Mesenchymal stem cell (in vitro differentiated cells and primary cell): ENCODE results near the gene MAML1. TPM values are rescaled to one million over a fixed set of nuclear protein-coding genes. Genes with fewer than 3 reads are reported as not detected.
"Not testable (repeated sequence)": the region's sequence is repeated elsewhere in the genome, so short reads cannot be mapped to it uniquely, and the experiment has no call there.

ENCODE experiments used
- DNase-seq: peaks from one replicate; pipeline ENCODE4 v3.0.0-alpha.2; 2013
- H2AFZ ChIP-seq: one replicate; pipeline ENCODE4 v1.6.1; 2013; ENCODE audit warnings: low read depth, mild to moderate bottlenecking, control low read depth, inconsistent platforms, low read length, moderate library complexity
- H2AK5ac ChIP-seq: 2 replicates; pipeline ENCODE4 v1.6.1; 2013; ENCODE audit warnings: low read length, moderate library complexity, mild to moderate bottlenecking, inconsistent platforms; ENCODE audit not compliant: severe bottlenecking
- H2BK120ac ChIP-seq: one replicate; pipeline ENCODE4 v1.6.1; 2013; ENCODE audit warnings: low read depth, mild to moderate bottlenecking, inconsistent platforms, low read length, moderate library complexity
- H2BK12ac ChIP-seq, 2 experiments: one replicate each; pipeline ENCODE4 v1.6.1; 2013; ENCODE audit warnings: inconsistent platforms in 2 of 2, low read length in 2 of 2, mild to moderate bottlenecking in 2 of 2, moderate library complexity in 2 of 2, control low read depth in 1 of 2
- H2BK15ac ChIP-seq: one replicate; pipeline ENCODE4 v1.6.1; 2013; ENCODE audit warnings: mild to moderate bottlenecking, low read depth, inconsistent platforms; ENCODE audit not compliant: poor library complexity, severe bottlenecking
- H2BK5ac ChIP-seq: 2 replicates; pipeline ENCODE4 v1.6.1; 2013; ENCODE audit warnings: low read depth, mild to moderate bottlenecking, low read length, control low read depth, inconsistent platforms; ENCODE audit not compliant: poor library complexity, severe bottlenecking
- H3K14ac ChIP-seq, 2 experiments: one replicate each; pipeline ENCODE4 v1.6.1; 2013; ENCODE audit warnings: inconsistent platforms in 2 of 2, low read length in 2 of 2, control low read depth in 1 of 2, mild to moderate bottlenecking in 1 of 2, moderate library complexity in 1 of 2
- H3K18ac ChIP-seq, 2 experiments: one replicate each; pipeline ENCODE4 v1.6.1; 2013; ENCODE audit warnings: inconsistent platforms in 2 of 2, low read length in 2 of 2, control low read depth in 1 of 2, low read depth in 1 of 2, mild to moderate bottlenecking in 1 of 2
- H3K23ac ChIP-seq, 2 experiments: one replicate each; pipeline ENCODE4 v1.6.1; 2013; ENCODE audit warnings: inconsistent platforms in 2 of 2, low read length in 2 of 2, mild to moderate bottlenecking in 2 of 2, moderate library complexity in 2 of 2, control low read depth in 1 of 2
- H3K27ac ChIP-seq: 2 replicates; pipeline ENCODE4 v1.5.1; 2013; ENCODE audit warnings: mild to moderate bottlenecking, moderate library complexity, low read length, control low read depth, inconsistent platforms; ENCODE audit not compliant: poor library complexity, severe bottlenecking
- H3K27me3 ChIP-seq, 2 experiments: 2 replicates each; pipeline versions ENCODE4 v1.6.1 to v1.7.0; 2013; ENCODE audit warnings: low read length in 2 of 2, mild to moderate bottlenecking in 2 of 2, moderate library complexity in 2 of 2, control low read depth in 1 of 2, inconsistent platforms in 1 of 2; ENCODE audit not compliant: control insufficient read depth in 1 of 2, insufficient read depth in 1 of 2
- H3K36me3 ChIP-seq, 2 experiments: 2 replicates each; pipeline versions ENCODE4 v1.6.1 to v1.7.0; 2013; ENCODE audit warnings: low read length in 2 of 2, control low read depth in 1 of 2, inconsistent platforms in 1 of 2, low read depth in 1 of 2, mild to moderate bottlenecking in 1 of 2; ENCODE audit not compliant: insufficient read depth in 2 of 2, control insufficient read depth in 1 of 2
- H3K4ac ChIP-seq, 2 experiments: one replicate each; pipeline ENCODE4 v1.6.1; 2013; ENCODE audit warnings: inconsistent platforms in 2 of 2, low read length in 2 of 2, mild to moderate bottlenecking in 2 of 2, moderate library complexity in 2 of 2, control low read depth in 1 of 2, low read depth in 1 of 2
- H3K4me1 ChIP-seq: 2 replicates; pipeline ENCODE4 v1.6.1; 2013; ENCODE audit warnings: low read depth, low read length, control low read depth; ENCODE audit not compliant: control insufficient read depth, insufficient read depth
- H3K4me2 ChIP-seq: 2 replicates; pipeline ENCODE4 v1.6.1; 2013; ENCODE audit warnings: low read length, mild to moderate bottlenecking, inconsistent platforms; ENCODE audit not compliant: poor library complexity, severe bottlenecking
- H3K4me3 ChIP-seq, 2 experiments: 2 replicates each; pipeline versions ENCODE4 v1.5.1 to v1.7.0; 2013; ENCODE audit warnings: low read length in 2 of 2, mild to moderate bottlenecking in 2 of 2, control low read depth in 1 of 2, low read depth in 1 of 2; ENCODE audit not compliant: insufficient read depth in 1 of 2
- H3K79me1 ChIP-seq: replicated peaks from 2 replicates; pipeline ENCODE4 v1.6.1; 2013; ENCODE audit warnings: mild to moderate bottlenecking, control low read depth, low read length, inconsistent platforms; ENCODE audit not compliant: poor library complexity, severe bottlenecking
- H3K9ac ChIP-seq: 2 replicates; pipeline ENCODE4 v1.7.0; 2013; ENCODE audit warnings: mild to moderate bottlenecking, low read length, moderate library complexity
- H3K9me3 ChIP-seq: 2 replicates; pipeline ENCODE4 v1.7.0; 2013; ENCODE audit warnings: mild to moderate bottlenecking, low read length; ENCODE audit not compliant: control insufficient read depth
- H4K8ac ChIP-seq: one replicate; pipeline ENCODE4 v1.6.1; 2013; ENCODE audit warnings: inconsistent platforms, mild to moderate bottlenecking, low read length, moderate library complexity
- H4K91ac ChIP-seq: one replicate; pipeline ENCODE4 v1.6.1; 2013; ENCODE audit warnings: mild to moderate bottlenecking, low read length, inconsistent platforms
- WGBS: methylation state at CpG from one replicate; pipeline ENCODE4 v1.1.7; 2013; ENCODE audit warnings: mixed read lengths; 5-methylcytosine and 5-hydroxymethylcytosine counted together
- polyA plus RNA-seq, 2 experiments: library from polyadenylated mRNA; stranded (reverse); fragments of 200-250 nt; gene quantifications; one replicate each; pipeline ENCODE4 v1.2.3, GENCODE V29; 2013

MAML1 gene
- polyA plus RNA-seq (2013, experiment 1 of 2): 19.0 TPM
- polyA plus RNA-seq (2013, experiment 2 of 2): 20.0 TPM

- Histone ChIP-seq H3K9me3 (no peaks in the 10 kb centered on the region), H3K18ac (peak within 1 kb of the TSS; percentile 93 to 95), H3K4me1 (peaks cover 6% of the 10 kb centered on the region), H2BK5ac (peak within 1 kb of the TSS; percentile 89), H3K36me3 (peaks cover 16 to 36% of the 10 kb centered on the region in 2 experiments), H2BK15ac (peak within 1 kb of the TSS; percentile 90), H3K4me2 (peak within 1 kb of the TSS; percentile 72), H3K79me1 (peaks cover under 1% of the 10 kb centered on the region), H2AK5ac (no peak within 1 kb of the TSS), H4K8ac (peak within 1 kb of the TSS; percentile 96), H3K4ac (peak within 1 kb of the TSS; percentile 95 to 99), H3K14ac (peak within 1 kb of the TSS; percentile 66 to 97), H2BK12ac (peak within 1 kb of the TSS in 1 of 2 experiments; percentile 63), H2BK120ac (peak within 1 kb of the TSS; percentile 90), H2AFZ (peak within 1 kb of the TSS; percentile 84), H3K27ac (peak within 1 kb of the TSS; percentile 73), H3K4me3 (peak within 1 kb of the TSS; percentile 92 to 97), H3K23ac (peak within 1 kb of the TSS; percentile 86 to 97), H3K27me3 (no peaks in the 10 kb centered on the region), H4K91ac (peak within 1 kb of the TSS; percentile 85), H3K9ac (peak within 1 kb of the TSS; percentile 92)
- DNase-seq: peak; percentile 100
- under 1% methylated on average over 41 of the region's 41 CpGs for WGBS
These were observed at the start of gene MAML1 for GRCh38 chr5:179732412-179732917. MAML1 (plus strand) TSS chr5:179732822; CDS start chr5:179733113, 291 bp downstream.

GRCh38 chr5:179689212-179689611 lies 43.4 kb upstream of the MAML1 start:
- DNase-seq, H3K4me2 ChIP-seq, H2BK12ac ChIP-seq, H3K27me3 ChIP-seq, H3K36me3 ChIP-seq, H2BK120ac ChIP-seq, H2BK15ac ChIP-seq, H3K27ac ChIP-seq, H4K91ac ChIP-seq, H3K4me3 ChIP-seq, H3K18ac ChIP-seq, H3K23ac ChIP-seq, H3K4ac ChIP-seq, H3K9me3 ChIP-seq, H2BK5ac ChIP-seq, H2AFZ ChIP-seq, H2AK5ac ChIP-seq, H3K14ac ChIP-seq, H4K8ac ChIP-seq, H3K4me1 ChIP-seq, H3K79me1 ChIP-seq, H3K9ac ChIP-seq: not testable (repeated sequence)
- WGBS: 86% methylated on average over 6 of the region's 9 CpGs

- Histone ChIP-seq H3K4me1 (no peaks in the 10 kb centered on the region), H3K18ac (no peak overlapping the region), H2BK15ac (no peak overlapping the region), H3K79me1 (peaks cover 3% of the 10 kb centered on the region), H3K27ac (no peak overlapping the region), H3K36me3 (no peaks in the 10 kb centered on the region), H3K23ac (no peak overlapping the region), H4K8ac (no peak overlapping the region), H3K9ac (no peak overlapping the region), H3K4ac (no peak overlapping the region), H2BK5ac (no peak overlapping the region), H2AFZ (no peak overlapping the region), H4K91ac (no peak overlapping the region), H2BK120ac (no peak overlapping the region), H2AK5ac (no peak overlapping the region), H3K9me3 (no peaks in the 10 kb centered on the region), H3K4me2 (no peak overlapping the region), H3K27me3 (no peaks in the 10 kb centered on the region), H3K4me3 (no peak overlapping the region), H2BK12ac (no peak overlapping the region), H3K14ac (no peak overlapping the region)
- 87% methylated on average over 5 of the region's 6 CpGs for WGBS
- no peak for DNase-seq
These were observed 38.1 kb upstream of the MAML1 start for GRCh38 chr5:179694561-179694960.

GRCh38 chr5:179696603-179697002 lies 36.0 kb upstream of the MAML1 start:
- no peak overlapping the region for H2BK120ac ChIP-seq
- no peak overlapping the region for H2AFZ ChIP-seq
- no peak overlapping the region for H3K4me3 ChIP-seq
- H3K18ac ChIP-seq: no peak overlapping the region
- no peak overlapping the region for H4K91ac ChIP-seq
- H3K27ac ChIP-seq: no peak overlapping the region
- H2BK15ac ChIP-seq: no peak overlapping the region
- no peak overlapping the region for H3K14ac ChIP-seq
- no peak overlapping the region for H4K8ac ChIP-seq
- no peaks in the 10 kb centered on the region for H3K27me3 ChIP-seq
- H3K4me2 ChIP-seq: no peak overlapping the region
- peaks cover 5% of the 10 kb centered on the region for H3K4me1 ChIP-seq
- no peak overlapping the region for H3K23ac ChIP-seq
- no peak overlapping the region for H2BK12ac ChIP-seq
- no peaks in the 10 kb centered on the region for H3K9me3 ChIP-seq
- no peak overlapping the region for H2AK5ac ChIP-seq
- DNase-seq: peak; percentile 44
- peaks cover 3% of the 10 kb centered on the region for H3K79me1 ChIP-seq
- H2BK5ac ChIP-seq: no peak overlapping the region
- WGBS: 78% methylated on average over 1 of the region's 3 CpGs
- H3K9ac ChIP-seq: no peak overlapping the region
- H3K4ac ChIP-seq: no peak overlapping the region
- peaks cover 3 to 4% of the 10 kb centered on the region in 2 experiments for H3K36me3 ChIP-seq
